IPS DF 6.9 (cell line): Measurements from ENCODE around the gene AHNAK.
"Not testable (repeated sequence)": the region's sequence is repeated elsewhere in the genome, so short reads cannot be mapped to it uniquely, and the experiment has no call there.

ENCODE experiments used
- DNase-seq: peaks from one replicate; pipeline ENCODE4 v3.0.0-alpha.2; 2013; ENCODE audit warnings: low read depth, low spot score
- H3K27ac ChIP-seq: one replicate; pipeline ENCODE4 v1.5.1; 2013; ENCODE audit warnings: low read length, control low read depth
- H3K27me3 ChIP-seq: 2 replicates; pipeline ENCODE4 v1.6.1; 2013; ENCODE audit warnings: mild to moderate bottlenecking, low read length; ENCODE audit not compliant: control insufficient read depth, insufficient read depth
- H3K36me3 ChIP-seq: 2 replicates; pipeline ENCODE4 v1.6.1; 2013; ENCODE audit warnings: low read length; ENCODE audit not compliant: control insufficient read depth, insufficient read depth
- H3K4me1 ChIP-seq: 2 replicates; pipeline ENCODE4 v1.6.1; 2013; ENCODE audit warnings: low read length; ENCODE audit not compliant: control insufficient read depth, insufficient read depth
- H3K4me3 ChIP-seq: 2 replicates; pipeline ENCODE4 v1.5.1; 2013; ENCODE audit warnings: mild to moderate bottlenecking, low read length
- H3K9me3 ChIP-seq: 2 replicates; pipeline ENCODE4 v1.6.1; 2013; ENCODE audit warnings: low read length, inconsistent platforms; ENCODE audit not compliant: control insufficient read depth, insufficient read depth
- WGBS: extraction: QIAGEN DNeasy Blood & Tissue Kit; methylation state at CpG from one replicate; pipeline ENCODE4 v1.1.7; 2013; ENCODE audit warnings: mixed read lengths, missing lambda C conversion rate; ENCODE audit not compliant: insufficient read length, insufficient coverage; 5-methylcytosine and 5-hydroxymethylcytosine counted together

The AHNAK gene

GRCh38 chr11:62457478-62457877 is 89.1 kb downstream of the AHNAK start:
- H3K4me3 ChIP-seq: no peak overlapping the region
- H3K36me3 ChIP-seq: no peaks in the 10 kb centered on the region
- H3K4me1 ChIP-seq: no peaks in the 10 kb centered on the region
- no peak for DNase-seq
- H3K9me3 ChIP-seq: no peaks in the 10 kb centered on the region
- no peaks in the 10 kb centered on the region for H3K27me3 ChIP-seq
- no CpG with 5 or more reads among the region's 4 CpGs for WGBS
- no peak overlapping the region for H3K27ac ChIP-seq

DNA sequence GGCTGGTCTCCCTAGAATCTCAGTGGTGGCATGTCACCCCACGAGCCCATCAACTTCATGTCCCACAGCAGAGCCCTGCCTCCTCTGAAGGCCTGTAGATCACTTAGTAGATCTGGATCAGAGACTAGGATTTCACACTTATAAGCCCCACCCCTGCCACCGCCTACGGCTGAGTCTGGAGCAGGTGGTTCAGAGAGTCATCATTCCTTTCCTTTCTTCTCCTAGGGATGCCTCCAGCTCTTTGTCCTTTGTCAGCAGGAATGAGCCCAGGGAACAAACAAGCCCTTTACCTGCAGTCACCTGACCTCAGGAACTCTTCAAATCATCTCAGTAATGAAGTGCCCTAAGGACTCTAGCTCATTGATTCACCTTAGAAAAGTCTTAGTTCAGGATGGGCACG is 90.0 kb downstream of the AHNAK start:
- no peaks in the 10 kb centered on the region for H3K27me3 ChIP-seq
- no peaks in the 10 kb centered on the region for H3K9me3 ChIP-seq
- no peak overlapping the region for H3K27ac ChIP-seq
- no peaks in the 10 kb centered on the region for H3K4me1 ChIP-seq
- no CpG with 5 or more reads among the region's 4 CpGs for WGBS
- H3K36me3 ChIP-seq: no peaks in the 10 kb centered on the region
- no peak for DNase-seq
- H3K4me3 ChIP-seq: no peak overlapping the region

- no peaks in the 10 kb centered on the region for H3K9me3 ChIP-seq
- no CpG with 5 or more reads among the region's 11 CpGs for WGBS
- H3K27ac ChIP-seq: no peak overlapping the region
- H3K27me3 ChIP-seq: no peaks in the 10 kb centered on the region
- DNase-seq: no peak
- H3K36me3 ChIP-seq: no peaks in the 10 kb centered on the region
- peaks cover 1% of the 10 kb centered on the region; the same call in 1 of the 2 replicates for H3K4me1 ChIP-seq
- no peak overlapping the region for H3K4me3 ChIP-seq
These were observed 93.7 kb downstream of the AHNAK start for GRCh38 chr11:62452839-62453468.

GRCh38 chr11:62452261-62452660 is 94.3 kb downstream of the AHNAK start:
- H3K27me3 ChIP-seq: no peaks in the 10 kb centered on the region
- no CpG with 5 or more reads among the region's 6 CpGs for WGBS
- H3K27ac ChIP-seq: no peak overlapping the region
- no peak for DNase-seq
- H3K36me3 ChIP-seq: no peaks in the 10 kb centered on the region
- no peak overlapping the region for H3K4me3 ChIP-seq
- H3K4me1 ChIP-seq: peaks cover 1% of the 10 kb centered on the region; the same call in 1 of the 2 replicates
- H3K9me3 ChIP-seq: no peaks in the 10 kb centered on the region

DNA sequence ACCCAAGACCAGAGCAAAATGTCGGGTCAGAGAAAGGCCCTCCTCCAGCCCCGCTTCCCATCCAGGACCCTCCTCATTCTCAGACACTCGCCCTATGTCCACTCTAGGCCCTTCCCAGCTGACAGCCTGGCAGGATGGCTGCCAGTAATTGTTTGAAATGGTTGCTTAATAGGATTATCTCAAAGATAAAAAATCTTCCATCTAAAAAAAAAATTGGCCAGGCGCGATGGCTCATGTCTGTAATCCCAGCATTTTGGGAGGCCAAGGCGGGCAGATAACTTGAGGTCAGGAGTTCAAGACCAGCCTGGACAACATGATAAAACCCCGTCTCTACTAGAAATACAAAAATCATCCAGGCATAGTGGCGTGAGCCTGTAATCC is 95.4 kb downstream of the AHNAK start:
- Histone ChIP-seq H3K27me3 (no peaks in the 10 kb centered on the region), H3K4me3 (no peak overlapping the region), H3K4me1 (peaks cover 1% of the 10 kb centered on the region; the same call in 1 of the 2 replicates), H3K36me3 (no peaks in the 10 kb centered on the region), H3K27ac (no peak overlapping the region), H3K9me3 (no peaks in the 10 kb centered on the region)
- no CpG with 5 or more reads among the region's 8 CpGs for WGBS
- no peak for DNase-seq

GRCh38 chr11:62450543-62451240 is 95.9 kb downstream of the AHNAK start:
- Histone ChIP-seq H3K27me3 (no peaks in the 10 kb centered on the region), H3K36me3 (no peaks in the 10 kb centered on the region), H3K4me3 (no peak overlapping the region), H3K9me3 (no peaks in the 10 kb centered on the region), H3K27ac (no peak overlapping the region), H3K4me1 (peaks cover 1% of the 10 kb centered on the region; the same call in 1 of the 2 replicates)
- no peak for DNase-seq
- no CpG with 5 or more reads among the region's 15 CpGs for WGBS

DNA sequence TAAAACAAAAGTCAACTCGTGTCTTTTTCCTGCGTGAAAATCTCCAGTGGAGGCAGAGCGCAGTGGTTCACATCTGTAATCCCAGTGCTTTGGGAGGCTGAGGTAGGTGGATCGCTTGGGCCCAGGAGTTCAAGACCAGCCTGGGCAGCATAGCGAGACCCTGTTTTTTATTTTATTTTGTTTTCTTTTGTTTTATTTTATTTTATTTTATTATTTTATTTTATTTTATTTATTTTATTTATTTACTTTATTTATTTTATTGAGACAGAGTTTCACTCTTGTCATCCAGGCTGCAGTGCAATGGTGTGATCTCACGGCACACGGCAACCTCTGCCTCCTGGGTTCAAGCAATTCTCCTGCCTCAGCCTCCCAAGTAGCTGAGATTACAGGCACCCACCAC is 96.7 kb downstream of the AHNAK start:
- not testable (repeated sequence) for H3K36me3 ChIP-seq, H3K9me3 ChIP-seq, H3K27ac ChIP-seq, DNase-seq, H3K27me3 ChIP-seq, H3K4me1 ChIP-seq, H3K4me3 ChIP-seq
- no CpG with 5 or more reads among the region's 7 CpGs for WGBS

DNA sequence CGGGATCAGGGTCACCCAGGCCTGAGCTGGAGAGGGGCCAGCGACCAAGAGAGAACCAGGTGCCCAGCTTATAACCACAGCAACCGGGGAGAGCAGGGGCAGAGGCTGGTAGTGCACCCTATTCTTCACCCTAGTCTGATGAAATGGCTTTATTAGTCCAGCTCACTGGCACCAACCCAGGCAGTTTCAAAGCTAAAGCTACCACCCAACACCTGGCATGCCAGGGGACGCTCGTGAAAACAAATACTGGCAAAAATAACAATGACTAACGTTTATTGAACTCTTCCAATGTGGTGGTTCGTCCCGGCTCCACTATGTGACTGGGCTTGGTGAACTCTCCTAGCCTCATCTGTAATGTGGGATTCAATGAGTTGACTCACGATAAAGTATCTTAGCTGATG is 97.2 kb downstream of the AHNAK start:
- Histone ChIP-seq H3K27ac (no peak overlapping the region), H3K9me3 (no peaks in the 10 kb centered on the region), H3K36me3 (no peaks in the 10 kb centered on the region), H3K4me1 (peaks cover 1% of the 10 kb centered on the region; the same call in 1 of the 2 replicates), H3K4me3 (no peak overlapping the region), H3K27me3 (no peaks in the 10 kb centered on the region)
- no CpG with 5 or more reads among the region's 9 CpGs for WGBS
- no peak for DNase-seq

- Histone ChIP-seq H3K27ac (no peak overlapping the region), H3K4me3 (no peak overlapping the region), H3K9me3 (no peaks in the 10 kb centered on the region), H3K4me1 (peaks cover 1% of the 10 kb centered on the region; the same call in 1 of the 2 replicates), H3K27me3 (no peaks in the 10 kb centered on the region), H3K36me3 (no peaks in the 10 kb centered on the region)
- DNase-seq: no peak
- WGBS: no CpG with 5 or more reads among the region's 5 CpGs
These were observed 100.5 kb downstream of the AHNAK start for GRCh38 chr11:62446091-62446490.

GRCh38 chr11:62445314-62445740 is 101.3 kb downstream of the AHNAK start:
- no peaks in the 10 kb centered on the region for H3K36me3 ChIP-seq
- H3K4me1 ChIP-seq: no peaks in the 10 kb centered on the region
- DNase-seq: no peak
- H3K9me3 ChIP-seq: no peaks in the 10 kb centered on the region
- no peaks in the 10 kb centered on the region for H3K27me3 ChIP-seq
- H3K4me3 ChIP-seq: no peak overlapping the region
- WGBS: no CpG with 5 or more reads among the region's 5 CpGs
- H3K27ac ChIP-seq: no peak overlapping the region

DNA sequence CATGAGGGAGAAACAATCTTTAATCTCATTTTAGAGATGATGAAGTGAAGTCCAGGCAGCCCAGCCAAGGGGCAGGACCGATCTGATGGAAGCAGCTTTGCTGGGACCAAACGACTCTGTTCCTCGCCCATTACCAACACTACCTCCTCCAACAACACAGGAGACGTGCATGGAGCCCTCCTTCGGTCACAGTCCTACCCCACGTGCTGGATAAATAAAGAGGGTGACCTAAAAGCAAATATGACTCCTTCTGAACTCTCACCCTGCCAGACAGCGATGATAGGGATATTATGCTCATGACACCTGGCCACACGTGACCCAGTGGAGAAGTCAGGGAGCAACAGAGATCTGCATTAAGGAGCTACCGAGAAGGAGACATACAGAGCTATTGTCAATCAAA is 101.8 kb downstream of the AHNAK start:
- no CpG with 5 or more reads among the region's 9 CpGs for WGBS
- Histone ChIP-seq H3K27ac (no peak overlapping the region), H3K27me3 (no peaks in the 10 kb centered on the region), H3K9me3 (no peaks in the 10 kb centered on the region), H3K4me1 (no peaks in the 10 kb centered on the region), H3K36me3 (no peaks in the 10 kb centered on the region), H3K4me3 (no peak overlapping the region)
- DNase-seq: no peak
